ENCODE measurements around the gene PPP1R26.
A peak's percentile ranks its signal among the peaks of the same experiment; 100 is the strongest.

PPP1R26 gene

GRCh38 chr9:135490166-135490870 lies 10.7 kb downstream of the PPP1R26 start:
- no peak for DNase-seq

DNA sequence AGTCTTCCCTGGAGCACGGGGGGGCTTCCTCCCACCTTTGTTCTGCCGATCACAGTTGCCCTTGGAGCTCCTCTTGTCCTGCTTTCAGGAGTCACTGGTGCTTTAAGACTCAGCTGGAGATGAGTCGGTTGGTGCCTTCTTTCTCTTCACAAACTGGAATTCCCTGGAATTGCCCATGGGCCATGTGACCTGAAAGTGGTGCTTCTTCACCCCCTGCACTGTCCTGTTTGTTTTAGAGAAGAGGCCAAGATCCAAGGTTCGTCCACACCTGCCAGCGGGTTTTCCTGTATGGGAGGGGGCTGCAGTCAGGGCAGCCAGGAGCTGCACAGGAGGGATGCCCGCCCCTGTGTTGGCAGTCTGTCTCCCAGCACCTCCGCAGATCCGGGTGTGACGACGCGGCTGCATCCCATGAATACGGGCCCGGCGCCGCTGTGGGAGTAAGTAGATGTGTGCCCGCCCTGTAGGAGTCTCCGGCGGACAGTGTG lies 11.4 kb downstream of the PPP1R26 start:
- DNase-seq, result no peak

GRCh38 chr9:135491764-135492163 lies 12.2 kb downstream of the PPP1R26 start:
- no peak for DNase-seq

- no peak for DNase-seq
Measured at GRCh38 chr9:135492886-135493669, 13.5 kb downstream of the PPP1R26 start.

GRCh38 chr9:135494791-135495559 lies 15.4 kb downstream of the PPP1R26 start:
- DNase-seq, result no peak

GRCh38 chr9:135498381-135499126 lies 19.0 kb downstream of the PPP1R26 start:
- DNase-seq, result no peak

DNA sequence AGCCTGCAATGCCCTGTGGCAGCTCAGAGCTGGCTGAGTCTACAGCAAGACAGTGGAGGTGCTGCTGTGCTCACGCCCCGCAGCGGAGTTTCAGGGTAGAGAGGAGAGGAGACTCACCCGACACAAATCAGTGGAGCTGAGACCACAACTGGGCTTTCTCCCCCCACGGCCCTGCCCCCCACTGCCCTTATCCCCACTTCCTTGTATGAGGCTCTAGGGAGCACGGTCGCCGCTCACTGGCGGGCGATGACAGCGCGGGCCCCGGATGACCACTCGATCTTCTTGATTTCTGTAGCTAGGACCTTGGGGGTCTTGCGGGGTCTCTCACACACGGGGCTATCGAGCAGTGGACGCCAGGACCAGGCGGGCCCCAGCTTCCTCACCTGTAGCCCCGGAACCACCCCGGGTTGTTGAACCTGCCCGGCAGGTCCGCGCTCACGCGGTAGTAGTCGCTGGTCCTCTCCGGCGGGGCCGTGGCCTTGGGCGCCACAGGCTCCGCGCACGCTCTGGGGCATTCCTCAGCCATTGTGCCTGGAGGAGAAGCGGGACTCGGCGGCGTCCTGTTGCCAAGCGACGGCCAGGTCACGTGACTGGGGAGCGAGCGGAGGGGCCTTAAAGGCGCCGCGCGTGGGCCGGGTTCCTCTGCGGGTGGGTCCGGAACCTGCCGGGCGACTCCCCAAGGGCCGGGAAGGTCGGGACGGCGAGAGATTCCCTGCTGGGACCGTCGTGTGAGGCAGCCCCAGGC lies 19.9 kb downstream of the PPP1R26 start:
- peak; percentile 90 for DNase-seq

DNA sequence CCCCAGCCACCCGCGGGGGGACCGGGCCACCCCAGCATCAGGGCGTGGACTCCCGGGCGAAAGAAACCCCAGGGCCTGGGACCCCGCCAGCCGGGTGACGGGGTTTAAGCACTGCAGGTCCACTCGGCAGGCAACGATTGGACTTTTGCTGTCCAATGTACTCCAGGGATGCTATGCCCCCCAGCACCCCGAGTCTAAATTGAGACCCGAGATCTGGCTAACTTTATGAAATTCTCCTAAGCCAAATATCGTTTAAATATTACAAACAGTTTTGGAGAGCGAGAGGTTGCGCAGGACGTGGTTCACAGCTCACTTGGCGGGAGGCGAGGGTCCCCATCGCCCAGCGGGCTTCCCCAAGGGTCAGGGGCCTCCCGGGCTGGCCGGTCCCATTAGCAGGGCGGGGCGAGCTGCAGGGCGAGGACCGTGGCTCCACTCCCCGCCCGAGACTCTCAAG lies 20.5 kb downstream of the PPP1R26 start:
- no peak for DNase-seq

DNA sequence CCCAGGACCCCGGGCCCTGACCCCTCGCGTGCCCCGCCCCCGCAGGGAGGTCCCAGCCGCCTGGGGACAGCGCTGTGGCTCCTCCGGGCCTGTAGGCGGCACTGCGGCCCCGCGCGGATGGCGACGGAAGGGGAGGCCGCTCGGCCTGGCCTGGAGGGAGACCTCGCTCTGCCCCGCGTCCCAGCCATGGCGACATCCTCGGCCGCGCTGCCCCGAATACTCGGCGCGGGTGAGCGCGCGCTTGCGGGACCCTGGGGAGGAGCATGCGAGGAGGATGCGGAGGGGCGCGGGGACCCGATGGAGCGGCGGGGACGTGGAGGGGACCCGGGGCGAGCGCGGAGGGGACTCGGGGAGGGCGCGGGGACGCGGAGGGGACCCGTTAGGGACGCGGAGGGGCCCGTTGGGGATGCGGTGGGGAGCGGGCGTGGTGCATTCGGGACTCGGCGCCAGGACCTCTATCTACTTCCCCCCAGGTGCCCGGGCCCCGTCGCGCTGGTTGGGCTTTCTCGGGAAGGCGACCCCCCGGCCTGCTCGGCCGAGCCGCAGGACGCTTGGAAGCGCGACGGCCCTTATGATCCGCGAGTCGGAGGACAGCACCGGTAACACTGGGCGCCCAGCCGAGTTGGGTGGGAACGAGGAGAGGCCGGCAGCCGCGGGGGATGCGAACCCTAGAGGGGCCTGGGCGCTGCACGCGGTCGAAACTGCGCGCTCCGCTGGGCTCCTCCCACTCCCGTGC lies 21.1 kb downstream of the PPP1R26 start, which contains the start of gene MRPS2:
Gene MRPS2 (plus strand): TSS at position 158 of the 736 bp plus-strand sequence. CDS start 29 bp downstream, at position 187.
- DNase-seq, result peak; percentile 89

DNA sequence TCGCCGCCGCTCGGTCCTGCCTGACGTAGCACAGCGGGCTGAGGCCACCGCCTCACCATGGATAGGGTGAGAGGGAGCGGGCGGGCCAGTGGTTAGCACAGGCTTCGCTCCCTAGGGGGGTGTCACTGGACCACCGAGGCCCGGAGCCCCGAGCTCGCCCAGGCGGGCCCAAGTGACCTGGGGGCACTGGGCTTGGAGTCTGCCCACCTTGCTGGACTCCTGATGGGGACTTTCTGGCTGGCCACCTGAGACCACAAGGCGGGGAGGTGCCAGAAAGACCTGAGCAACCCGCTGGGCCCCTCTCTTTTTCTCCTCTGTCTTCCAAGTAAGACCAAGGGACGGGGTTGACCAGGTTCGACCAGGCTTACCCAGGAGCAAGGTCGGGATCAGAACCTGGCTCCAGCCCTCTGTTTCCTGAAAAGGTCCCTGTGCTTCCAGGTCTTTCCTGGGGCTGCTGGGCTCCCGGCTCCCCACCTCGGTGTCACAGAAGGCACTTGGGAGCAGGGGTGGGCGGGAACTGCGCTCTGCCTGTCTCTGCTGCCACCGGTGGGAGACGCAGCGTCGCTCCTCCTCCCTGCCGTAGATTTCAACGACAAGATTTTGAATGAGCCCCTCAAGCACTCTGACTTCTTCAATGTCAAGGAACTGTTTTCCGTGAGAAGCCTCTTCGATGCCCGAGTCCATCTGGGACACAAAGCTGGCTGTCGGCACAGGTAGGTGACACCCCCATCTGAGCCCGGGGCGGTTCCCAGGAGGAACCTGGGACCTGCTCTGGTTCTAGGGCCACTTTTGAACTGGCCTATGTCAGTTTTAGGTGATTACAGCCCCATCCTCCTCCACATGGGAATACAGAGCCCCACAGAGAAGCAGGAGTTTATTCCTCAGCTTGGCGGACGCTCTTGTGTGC lies 21.9 kb downstream of the PPP1R26 start:
- DNase-seq, result peak; percentile 46

DNA sequence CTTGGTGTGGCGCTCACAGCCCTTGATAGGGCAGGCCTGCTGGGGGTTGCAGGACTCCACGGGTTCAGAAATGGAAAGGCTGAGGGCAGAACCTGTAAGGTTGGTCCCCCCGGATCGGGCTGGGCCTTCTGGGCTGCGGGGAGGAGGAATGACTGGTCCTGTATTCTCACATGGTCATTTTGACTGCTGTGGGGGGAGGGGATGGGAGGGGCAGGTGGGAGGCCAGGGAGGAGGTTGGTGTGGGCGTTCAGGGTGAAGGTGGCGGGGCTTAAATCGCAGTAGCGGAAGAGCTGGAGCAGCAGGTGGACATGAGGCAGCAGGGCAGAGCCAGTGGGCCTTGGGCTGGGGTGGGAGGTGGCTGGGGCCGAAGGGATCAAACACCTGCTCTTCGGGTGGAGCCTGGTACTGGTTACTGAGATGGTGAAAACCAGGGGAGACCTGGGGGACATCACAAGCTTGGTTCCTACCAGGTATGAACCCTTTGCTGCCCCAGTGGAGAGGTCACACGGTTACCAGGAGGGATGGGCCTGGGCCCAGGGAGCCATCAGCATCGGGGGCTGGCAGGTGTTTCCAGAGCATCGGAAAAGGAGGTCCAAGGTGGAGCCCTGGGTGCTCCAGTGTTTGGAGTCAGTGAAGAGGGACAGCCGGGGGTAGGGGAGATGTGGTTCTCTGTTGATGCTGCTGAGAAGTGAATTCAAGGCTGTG lies 22.7 kb downstream of the PPP1R26 start:
- no peak for DNase-seq

DNA sequence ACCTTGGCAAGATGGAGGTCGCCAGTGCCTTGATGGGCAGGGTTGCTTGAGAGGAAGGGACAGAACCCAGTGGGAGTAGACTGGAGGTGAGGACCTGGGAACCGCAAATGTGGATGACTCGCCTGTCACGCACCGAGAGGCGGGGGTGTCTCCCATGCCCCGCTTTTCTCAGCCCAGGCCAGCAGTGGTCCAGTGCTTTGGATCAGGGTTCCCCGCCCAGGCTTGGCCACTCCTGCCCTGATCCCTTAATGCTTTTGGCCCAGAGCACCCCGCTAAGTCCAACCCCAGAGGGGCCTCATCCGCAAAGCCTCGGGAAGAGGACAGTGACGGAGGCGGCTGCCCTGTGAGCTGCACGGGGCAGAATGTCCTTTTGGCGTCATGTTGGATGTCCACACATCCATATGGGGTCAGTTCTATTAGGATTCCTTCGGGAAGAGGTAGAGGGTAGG lies 23.3 kb downstream of the PPP1R26 start:
- no peak for DNase-seq

DNA sequence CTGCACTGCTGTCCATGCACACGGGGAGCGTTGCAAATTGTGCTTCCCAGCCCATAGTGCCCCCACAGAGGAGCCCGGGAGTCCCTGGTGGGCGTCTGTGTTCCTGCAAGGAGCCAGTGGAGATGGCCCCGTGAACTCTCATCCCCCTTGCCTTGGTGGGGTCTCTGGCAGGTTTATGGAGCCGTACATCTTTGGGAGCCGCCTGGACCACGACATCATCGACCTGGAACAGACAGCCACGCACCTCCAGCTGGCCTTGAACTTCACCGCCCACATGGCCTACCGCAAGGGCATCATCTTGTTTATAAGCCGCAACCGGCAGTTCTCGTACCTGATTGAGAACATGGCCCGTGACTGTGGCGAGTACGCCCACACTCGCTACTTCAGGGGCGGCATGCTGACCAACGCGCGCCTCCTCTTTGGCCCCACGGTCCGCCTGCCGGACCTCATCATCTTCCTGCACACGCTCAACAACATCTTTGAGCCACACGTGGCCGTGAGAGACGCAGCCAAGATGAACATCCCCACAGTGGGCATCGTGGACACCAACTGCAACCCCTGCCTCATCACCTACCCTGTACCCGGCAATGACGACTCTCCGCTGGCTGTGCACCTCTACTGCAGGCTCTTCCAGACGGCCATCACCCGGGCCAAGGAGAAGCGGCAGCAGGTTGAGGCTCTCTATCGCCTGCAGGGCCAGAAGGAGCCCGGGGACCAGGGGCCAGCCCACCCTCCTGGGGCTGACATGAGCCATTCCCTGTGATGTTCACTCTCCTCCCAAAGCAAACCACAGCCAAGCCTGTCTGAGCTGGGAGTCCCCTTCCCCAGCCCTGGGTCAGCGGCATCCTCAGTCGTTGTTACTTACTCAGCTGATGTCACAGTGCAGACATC lies 24.0 kb downstream of the PPP1R26 start:
- DNase-seq, result no peak

DNA sequence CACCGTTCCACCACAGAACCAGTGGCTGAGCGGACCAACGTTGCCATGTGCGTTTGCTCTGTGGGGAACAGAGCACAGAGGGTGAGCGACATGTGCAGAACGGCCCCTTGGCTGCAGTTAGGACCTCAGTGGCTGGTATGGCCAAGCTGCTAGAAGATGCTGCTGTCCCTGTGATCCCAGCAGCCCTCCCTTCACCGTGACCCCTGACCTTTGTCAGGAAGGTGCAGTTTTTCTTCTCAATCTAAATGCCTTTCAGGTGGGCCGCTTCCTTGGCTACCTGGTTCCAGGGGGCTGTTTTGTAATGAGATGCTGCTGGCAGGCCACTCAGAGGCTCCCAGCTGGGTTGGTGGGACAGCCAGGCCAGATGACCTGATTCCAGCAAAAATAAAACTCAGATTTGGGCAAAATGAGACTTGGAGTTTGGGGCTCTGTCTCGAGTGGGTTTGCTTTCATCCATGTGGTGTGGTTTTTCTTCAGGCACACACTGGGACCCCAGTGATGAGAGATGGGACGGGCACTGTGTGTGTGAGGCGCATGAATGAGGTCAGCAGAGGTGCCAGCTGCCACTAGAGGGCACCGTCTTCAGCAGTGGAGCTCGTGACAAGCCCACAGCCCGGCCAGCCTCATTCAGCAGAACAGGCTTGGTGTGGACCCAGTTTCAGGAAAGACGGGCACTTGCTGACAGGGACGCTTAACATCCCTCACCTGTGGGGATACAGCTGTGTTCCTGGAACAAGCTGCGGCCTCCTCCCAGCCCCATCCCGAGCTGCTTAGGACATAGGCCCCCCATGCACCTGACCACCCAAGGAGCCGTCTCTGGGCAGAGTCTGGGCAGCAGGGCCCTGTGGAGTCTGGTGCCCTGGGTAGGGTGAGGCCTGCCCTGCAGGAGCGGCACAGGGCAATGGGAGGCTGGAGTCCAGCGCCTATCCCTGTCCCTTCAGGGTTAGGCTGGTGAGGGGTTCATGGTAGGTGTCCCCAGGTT lies 25.0 kb downstream of the PPP1R26 start:
- DNase-seq, result peak; percentile 56

DNA sequence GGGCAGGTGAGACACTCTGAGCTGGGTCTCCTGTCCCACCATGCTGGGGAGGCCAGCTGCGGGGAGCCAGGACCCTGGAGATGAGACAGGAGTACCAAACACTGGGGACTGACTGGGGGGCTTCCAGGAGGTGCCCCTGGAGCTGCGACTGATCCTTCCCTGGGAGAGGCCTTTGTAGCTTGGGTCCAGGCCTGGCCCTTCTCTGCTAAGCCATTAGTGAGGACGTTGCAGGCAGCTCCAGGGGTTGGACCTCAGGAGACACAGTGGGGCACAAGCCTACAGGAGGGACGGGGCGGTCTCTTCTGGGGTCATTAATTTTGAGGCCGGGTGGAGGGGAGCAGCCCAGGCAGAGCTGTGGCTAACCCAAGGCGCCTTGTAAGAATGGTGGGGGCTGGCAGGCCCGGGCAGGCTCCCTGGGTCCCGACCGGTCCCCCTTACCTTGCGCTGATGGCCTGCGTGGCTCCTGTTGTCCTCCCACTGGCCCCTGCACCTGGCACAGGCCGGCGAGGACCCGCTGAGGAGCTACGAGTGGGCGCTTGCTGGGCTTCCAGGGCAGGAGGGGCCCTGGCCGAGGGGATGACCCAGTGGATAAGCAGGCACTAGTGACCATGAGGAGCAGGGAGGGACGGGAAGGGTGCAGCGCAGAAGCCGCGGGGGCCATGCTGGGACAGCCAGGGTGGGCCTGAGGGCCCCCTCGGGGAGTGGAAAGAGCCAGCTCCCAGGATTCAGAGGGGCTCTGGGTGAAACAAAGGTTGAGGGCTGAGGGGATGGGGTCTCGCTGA lies 26.0 kb downstream of the PPP1R26 start:
- DNase-seq, result no peak

Measured in CD4-positive, alpha-beta T cell treated with Interleukin-12 subunit alpha and Interleukin-12 subunit beta, for 1 hour (primary cell).